HepG2 (cell line): ENCODE measurements around the gene ACSM3. TPM values are rescaled to one million over a fixed set of nuclear protein-coding genes. Genes with fewer than 3 reads are reported as not detected.
"Not testable (repeated sequence)": the region's sequence is repeated elsewhere in the genome, so short reads cannot be mapped to it uniquely, and the experiment has no call there.

Experiments
- CREB1 ChIP-seq, 2 experiments: fragments of 450-650 bp in 1 of 2; IDR thresholded peaks; 2 replicates each; pipeline ENCODE4 v1.6.1; 2016 to 2017; ENCODE audit warnings: control low read depth in 1 of 2, mild to moderate bottlenecking in 1 of 2, missing compliant biosample characterization in 1 of 2, missing genetic modification characterization in 1 of 2
- DPF2 ChIP-seq: sonication (generic); formaldehyde crosslinking; IDR thresholded peaks from 2 replicates; pipeline ENCODE4 v1.4.0; 2020; ENCODE audit warnings: mild to moderate bottlenecking, low read depth, missing genetic modification reagents, borderline replicate concordance
- FUBP1 ChIP-seq: sonication (generic); formaldehyde crosslinking; IDR thresholded peaks from 2 replicates; pipeline ENCODE4 v1.5.1; 2020; ENCODE audit warnings: missing genetic modification reagents, mild to moderate bottlenecking, borderline replicate concordance
- NKX3-1 ChIP-seq: sonication (generic); formaldehyde crosslinking; IDR thresholded peaks from 2 replicates; pipeline ENCODE4 v1.5.0; 2020; ENCODE audit warnings: missing genetic modification reagents
- PRDM15 ChIP-seq: sonication (generic); formaldehyde crosslinking; IDR thresholded peaks from 2 replicates; pipeline ENCODE4 v1.4.0; 2020; ENCODE audit warnings: missing genetic modification reagents
- RORA ChIP-seq: sonication (generic); formaldehyde crosslinking; IDR thresholded peaks from 2 replicates; pipeline ENCODE4 v1.5.0; 2020; ENCODE audit warnings: mild to moderate bottlenecking, missing genetic modification reagents, moderate library complexity
- SIX1 ChIP-seq: sonication (generic); formaldehyde crosslinking; IDR thresholded peaks from 2 replicates; pipeline ENCODE4 v1.4.0; 2020; ENCODE audit warnings: missing genetic modification reagents, borderline replicate concordance
- WIZ ChIP-seq: sonication (generic); formaldehyde crosslinking; IDR thresholded peaks from 2 replicates; pipeline ENCODE4 v1.5.1; 2020; ENCODE audit warnings: mild to moderate bottlenecking, missing genetic modification reagents
- ZNF142 ChIP-seq: sonication (generic); formaldehyde crosslinking; IDR thresholded peaks from 2 replicates; pipeline ENCODE4 v1.4.0; 2020; ENCODE audit warnings: missing genetic modification reagents
- ZNF282 ChIP-seq: fragments of 450-650 bp; IDR thresholded peaks from 2 replicates; pipeline ENCODE4 v1.6.1; 2018; ENCODE audit not compliant: partially characterized antibody
- ZNF780A ChIP-seq: sonication (generic); formaldehyde crosslinking; IDR thresholded peaks from 2 replicates; pipeline ENCODE4 v1.8.0; 2022; ENCODE audit warnings: mild to moderate bottlenecking, missing genetic modification reagents, moderate library complexity
- polyA plus RNA-seq, 8 experiments: library from polyadenylated mRNA; depleted of rRNA in 3 of 8; stranded (reverse) in 7 of 8; unstranded in 1 of 8; fragments of >200 nt; fragmentation: Illumina TruSeq in 4 of 8; extraction: Trizol in 4 of 8; gene quantifications; 2 replicates each; pipeline versions ENCODE4 v1.2.1 to v1.2.3, GENCODE V29; 2011 to 2016; ENCODE audit warnings: low read depth in 4 of 8, missing spikeins in 1 of 8, mixed read lengths in 1 of 8; ENCODE audit not compliant: insufficient read depth in 1 of 8
- total RNA-seq, 5 experiments: library from RNA; depleted of rRNA; stranded (reverse); fragments of >200 nt; fragmentation: Illumina TruSeq; extraction: Trizol; gene quantifications; 2 replicates each; pipeline ENCODE4 v1.2.3, GENCODE V29; 2016; ENCODE audit warnings: low read depth in 1 of 5

Gene ACSM3
- total and polyA plus RNA-seq, 2 of the 13 experiments (the other 11 are each of a cell fraction or from before 2014, with no cell fraction given), result 74.0 to 108 TPM

- peak; percentile 63; the same call in 1 of the 2 replicates for TF ChIP-seq PRDM15
- TF ChIP-seq SIX1 (CRISPR knock-in tag), result peak; percentile 45; the same call in 1 of the 2 replicates
- peak; percentile 72; the same call in 1 of the 2 replicates for TF ChIP-seq DPF2 (CRISPR knock-in tag)
- peak; percentile 55; the same call in 1 of the 2 replicates for TF ChIP-seq FUBP1 (CRISPR knock-in tag)
- peak; percentile 10; the same call in 1 of the 2 replicates for TF ChIP-seq ZNF142
- TF ChIP-seq WIZ (CRISPR knock-in tag), result 0 out of 2 replicates have a peak, but pooled peaks have one; percentile 24
- not testable (repeated sequence) for TF ChIP-seq CREB1 (IDR thresholded peaks at IDR 0.05)
- peak; percentile 21; the same call in 1 of the 2 replicates for TF ChIP-seq CREB1 (CRISPR knock-in tag; IDR thresholded peaks at IDR 0.05)
- peak; percentile 57 for TF ChIP-seq ZNF282
- TF ChIP-seq RORA (CRISPR knock-in tag), result 0 out of 2 replicates have a peak, but pooled peaks have one; percentile 37
- 0 out of 2 replicates have a peak, but pooled peaks have one; percentile 84 for TF ChIP-seq ZNF780A (CRISPR knock-in tag)
- TF ChIP-seq NKX3-1 (CRISPR knock-in tag), result 0 out of 2 replicates have a peak, but pooled peaks have one; percentile 78
Observed at GRCh38 chr16:20805684-20806167, 41.9 kb downstream of the ACSM3 start (continued).
